HG03280 (cell line): ENCODE measurements around the gene SLC29A1.
A peak's percentile ranks its signal among the peaks of the same experiment; 100 is the strongest.

Experiments used
- ATAC-seq: cut with Tn5 transposase; IDR thresholded peaks from one replicate; pipeline ENCODE4 v1.9.1; 2021; ENCODE audit warnings: mild to moderate bottlenecking, moderate library complexity; ENCODE audit not compliant: unreplicated experiment

SLC29A1 gene

DNA sequence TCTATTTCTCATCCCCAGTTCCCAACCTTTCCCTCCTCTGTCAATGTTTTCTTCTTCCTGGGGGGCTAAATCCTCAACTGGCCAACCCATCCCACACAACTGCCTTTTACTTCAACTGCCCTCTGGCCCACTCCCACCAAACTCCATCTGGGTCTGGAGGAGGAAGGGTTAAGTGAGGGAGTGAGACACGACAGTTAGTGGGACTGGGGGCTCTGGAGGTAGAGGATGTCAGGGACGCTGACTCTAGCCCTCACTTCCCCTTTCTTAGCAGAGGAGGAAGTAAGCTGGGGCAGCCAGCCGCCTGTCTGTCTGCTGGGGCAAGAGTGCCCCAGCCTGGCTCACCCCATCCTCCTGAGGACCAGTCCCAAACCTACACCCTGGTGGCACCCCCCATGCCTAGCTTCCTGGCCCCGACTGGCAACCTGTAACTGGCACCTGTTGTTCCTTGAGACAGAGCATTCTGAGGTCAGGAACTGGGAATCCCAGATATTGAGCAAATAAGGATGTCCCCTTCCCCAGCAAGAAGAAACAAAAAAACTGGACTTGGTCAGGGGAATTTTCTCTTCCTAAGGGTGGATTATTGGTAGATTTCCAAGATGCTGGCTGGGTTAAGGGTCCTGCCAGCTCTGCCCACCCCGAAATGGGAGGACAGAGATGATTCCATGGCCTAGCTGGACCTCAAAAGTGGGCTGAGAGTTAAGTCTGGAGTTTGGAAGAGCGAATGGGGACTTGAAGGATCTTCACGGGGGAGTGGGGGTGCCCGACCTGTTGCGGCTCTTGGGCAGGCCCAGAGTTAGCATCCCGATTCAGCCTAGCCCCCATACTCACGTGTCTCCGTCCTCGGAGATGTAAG is 41.0 kb downstream of the SLC29A1 start:
- peak; percentile 30 for ATAC-seq

DNA sequence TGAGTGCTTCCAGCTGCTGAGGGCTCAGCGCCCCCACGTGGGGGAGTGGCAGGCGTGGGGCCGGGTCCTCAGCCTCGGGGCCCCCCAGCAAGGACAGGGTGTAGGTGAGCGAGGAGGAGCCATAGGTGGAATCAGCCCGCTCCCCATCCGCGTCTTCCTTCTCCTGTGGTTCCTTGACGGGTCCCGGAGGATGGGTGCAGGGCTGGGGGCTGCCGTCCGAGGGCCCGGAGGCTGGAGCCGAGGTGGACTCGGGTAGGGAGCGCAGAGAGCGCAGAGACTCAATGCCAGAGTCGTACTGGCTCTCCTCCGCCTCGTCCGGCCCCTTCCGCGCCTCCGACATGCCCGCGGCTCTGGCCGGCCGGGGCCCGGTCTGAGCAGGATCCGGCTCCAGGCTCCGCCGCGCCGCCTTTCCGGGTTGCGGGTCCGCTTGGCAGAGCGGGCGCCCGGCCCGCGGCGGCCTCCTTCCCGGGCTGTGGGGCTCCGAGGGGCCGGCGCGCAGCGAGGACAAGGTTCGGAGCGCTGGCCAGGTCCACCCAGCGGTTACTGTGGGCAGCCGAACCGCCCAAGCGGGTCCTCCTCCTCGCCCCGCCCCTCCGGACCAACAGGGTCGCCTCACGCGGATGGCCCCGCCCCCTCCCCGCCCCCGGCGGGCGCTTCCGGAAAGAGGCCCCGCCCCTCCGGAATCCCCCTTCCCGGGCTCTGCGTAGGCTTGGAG is 41.8 kb downstream of the SLC29A1 start, which contains the start of gene NFKBIE:
TSS of gene NFKBIE (minus strand) at position 545 of the 715 bp plus-strand sequence. CDS start at position 340, 205 bp downstream.
- peak; percentile 45 for ATAC-seq

DNA sequence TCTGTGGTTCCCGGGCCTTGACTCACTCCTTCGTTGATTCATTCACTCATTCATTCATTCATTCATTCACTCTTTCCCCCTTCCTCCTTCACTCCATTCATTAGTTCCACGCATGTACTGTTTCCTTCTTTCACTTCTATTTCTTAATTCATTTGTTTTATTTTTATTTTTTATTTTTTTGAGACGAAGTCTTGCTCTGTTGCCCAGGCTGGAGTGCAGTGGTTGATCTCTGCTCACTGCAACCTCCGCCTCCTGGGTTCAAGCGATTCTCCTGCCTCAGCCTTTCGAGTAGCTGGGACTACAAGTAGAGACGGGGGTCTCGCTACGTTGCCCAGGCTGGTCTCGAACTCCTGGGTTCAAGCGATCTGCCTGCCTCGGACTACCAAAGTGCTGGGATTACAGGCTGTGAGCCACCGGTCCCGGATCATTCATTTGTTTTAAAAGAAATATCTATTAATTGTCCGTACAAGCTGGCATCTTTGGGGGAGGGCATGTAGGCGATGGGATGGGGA is 42.4 kb downstream of the SLC29A1 start:
- ATAC-seq = no peak

DNA sequence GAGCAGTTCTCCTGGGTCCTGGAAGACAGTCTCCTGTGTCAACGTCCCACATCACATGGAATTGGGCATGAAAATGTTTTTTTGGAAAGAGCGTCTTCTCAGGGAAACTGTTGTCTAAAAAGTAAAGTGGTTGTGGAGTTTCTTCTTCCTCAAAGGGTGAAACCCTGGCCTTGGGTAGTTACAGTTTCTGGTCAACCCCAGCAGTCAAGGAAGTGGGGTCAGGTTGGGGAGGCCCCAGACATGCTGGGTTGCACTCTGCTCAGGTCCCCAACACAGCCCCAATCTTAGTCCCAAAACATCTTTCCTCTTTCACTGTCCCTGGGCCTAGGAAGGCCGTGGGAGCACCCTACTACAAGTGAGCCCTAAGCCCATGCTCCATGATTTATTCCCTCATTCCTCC is 43.0 kb downstream of the SLC29A1 start:
- peak; percentile 35 for ATAC-seq

DNA sequence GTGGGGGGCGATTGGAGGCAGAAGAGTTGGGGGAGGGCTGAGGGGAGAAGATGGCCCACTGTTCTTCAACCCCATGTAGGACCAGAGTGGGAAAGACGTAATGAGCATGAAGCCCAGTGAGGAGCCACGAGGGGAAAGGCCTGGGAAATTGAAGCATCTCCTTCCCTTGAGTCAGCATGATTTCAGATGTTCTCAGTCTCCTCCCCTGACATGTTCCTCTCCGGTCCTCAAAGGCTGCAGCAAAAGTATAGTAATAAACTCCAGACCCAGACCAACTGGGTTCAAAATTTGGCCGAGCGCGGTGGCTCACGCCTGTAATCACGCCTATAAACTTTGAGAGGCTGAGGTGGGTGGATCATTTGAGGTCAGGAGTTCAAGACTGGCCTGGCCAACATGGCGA is 43.9 kb downstream of the SLC29A1 start:
- ATAC-seq = no peak

DNA sequence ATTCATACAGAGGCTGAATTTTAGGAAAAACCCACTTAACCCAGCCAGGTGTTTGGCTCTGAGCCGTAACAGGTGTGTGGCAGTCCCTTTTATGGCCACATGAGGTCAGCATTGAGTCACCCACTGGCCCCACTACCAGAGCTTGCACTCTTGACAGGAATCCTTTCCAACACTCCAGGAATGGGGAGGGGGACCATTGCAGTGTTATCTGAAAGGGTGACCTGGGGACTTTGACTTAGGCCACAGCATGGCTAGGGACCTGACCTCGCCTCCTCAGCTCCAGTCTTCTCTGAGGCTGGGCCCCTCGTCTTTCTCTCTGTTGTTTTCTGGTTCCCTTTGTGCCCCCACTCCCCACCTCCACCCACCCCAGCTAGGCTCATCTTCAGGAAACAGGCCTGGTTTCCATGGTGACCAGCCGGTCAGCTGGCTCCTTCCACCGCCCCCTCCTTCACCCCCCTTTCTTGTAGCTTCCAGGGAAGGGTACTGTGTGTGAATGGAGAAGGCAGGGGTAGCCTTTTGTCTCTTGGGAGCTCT is 44.8 kb downstream of the SLC29A1 start:
- no peak for ATAC-seq

DNA sequence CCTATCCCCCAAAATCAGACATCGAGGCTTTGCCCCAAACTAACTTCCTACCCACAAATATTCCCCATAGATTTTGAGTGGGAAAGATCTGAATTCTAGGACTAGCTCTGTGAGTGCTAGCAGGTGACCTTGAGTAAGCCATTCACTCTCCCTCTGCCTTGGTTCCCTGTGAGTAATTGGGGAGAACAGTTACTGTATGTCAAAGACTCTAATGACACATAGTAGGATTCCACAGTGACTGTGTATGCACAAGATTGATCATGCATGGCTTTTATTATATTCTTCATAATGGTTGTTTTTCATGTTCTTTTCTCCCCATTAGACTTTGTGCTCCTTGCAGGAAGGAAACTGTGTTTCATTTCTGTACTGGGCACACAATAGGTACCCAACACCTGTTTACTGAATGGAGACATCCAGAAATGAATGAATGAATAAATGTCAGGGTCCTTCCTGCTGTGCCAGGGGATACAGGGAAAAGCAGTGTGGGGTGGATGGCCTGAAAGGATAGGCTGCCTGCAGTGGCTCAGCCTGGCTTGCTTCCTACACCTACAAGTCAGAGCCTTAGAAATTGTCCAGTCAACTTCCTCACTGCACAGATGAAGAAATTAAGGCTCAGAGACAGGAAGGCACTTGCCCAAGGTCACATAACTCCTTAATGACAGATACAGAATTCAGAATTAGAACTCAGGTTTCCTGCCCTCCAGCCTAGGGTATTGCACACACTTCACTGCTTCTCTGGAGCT is 46.0 kb downstream of the SLC29A1 start:
- no peak for ATAC-seq

DNA sequence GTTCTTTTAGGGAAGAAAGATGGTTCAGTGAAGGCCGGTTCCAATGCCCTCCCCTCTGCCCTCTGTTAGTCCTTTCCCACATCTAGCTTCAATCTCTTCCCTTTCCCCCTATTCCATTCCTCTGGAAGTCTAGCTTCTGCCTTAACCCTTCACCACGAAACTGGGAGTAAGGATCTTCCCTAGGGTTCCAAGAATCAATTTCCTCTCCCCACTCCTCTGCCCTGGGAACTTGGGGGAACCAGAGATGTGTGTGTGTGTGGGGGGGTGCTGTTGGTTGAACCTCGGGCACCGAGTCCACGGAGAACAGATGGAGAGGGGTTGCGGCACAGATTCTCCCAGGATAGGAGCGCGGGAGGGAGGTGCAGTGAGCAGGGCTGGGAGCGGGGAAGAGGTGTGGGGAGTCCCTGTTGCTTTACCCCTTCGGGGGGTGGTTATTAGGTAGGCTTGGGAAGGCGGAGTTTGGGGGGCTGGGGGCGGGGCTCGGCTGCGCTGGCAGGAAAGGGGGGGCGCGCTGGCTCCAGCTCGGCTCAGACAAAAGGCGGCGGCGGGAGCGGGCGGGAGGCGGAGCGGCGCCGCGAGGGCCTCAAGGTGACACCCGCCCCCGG is 46.6 kb downstream of the SLC29A1 start, which contains the start of gene TMEM151B:
TSS of gene TMEM151B (plus strand) at position 530 of the 605 bp plus-strand sequence. CDS start 293 bp downstream, outside the sequence.
- no peak for ATAC-seq

DNA sequence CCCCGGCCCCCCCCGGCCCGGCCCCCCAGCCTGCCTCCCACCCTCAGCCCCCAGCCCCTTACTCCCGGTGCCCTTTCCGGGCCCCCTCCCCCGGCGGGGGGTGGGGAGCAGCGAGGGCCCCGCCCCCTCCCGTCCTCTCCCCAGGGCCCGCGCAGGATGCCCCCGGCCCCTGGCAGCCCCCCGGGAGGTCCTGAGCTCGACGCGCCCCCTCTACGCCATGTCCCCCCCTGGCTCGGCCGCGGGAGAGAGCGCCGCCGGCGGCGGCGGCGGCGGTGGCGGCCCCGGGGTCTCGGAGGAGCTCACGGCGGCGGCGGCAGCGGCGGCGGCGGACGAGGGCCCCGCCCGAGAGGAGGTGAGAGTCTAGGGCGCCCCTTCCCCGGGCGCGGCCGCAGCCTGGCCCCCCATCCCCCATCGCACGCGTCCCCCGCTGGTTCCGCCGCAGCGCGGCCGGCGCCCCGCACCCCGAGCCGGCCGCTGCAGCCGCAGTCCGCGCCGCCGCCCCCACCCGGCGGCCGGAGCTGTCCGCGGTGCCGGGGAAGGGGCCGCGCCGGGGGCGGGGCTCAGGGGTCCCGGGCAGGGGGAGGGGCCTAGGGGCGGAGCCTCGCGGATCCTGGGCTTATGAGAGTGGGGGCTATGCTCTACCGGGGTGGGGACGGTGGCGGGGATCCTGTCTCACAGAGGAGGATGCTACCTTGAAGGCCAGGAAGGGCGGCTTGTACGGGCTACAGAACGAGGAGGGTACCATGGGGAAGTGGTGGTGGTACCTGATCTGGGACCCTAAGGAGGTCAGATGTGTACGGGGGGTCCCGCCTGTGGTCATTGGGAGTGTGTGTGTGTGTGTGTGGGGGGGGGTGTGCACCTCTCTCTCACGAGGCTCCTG is 47.4 kb downstream of the SLC29A1 start:
- no peak for ATAC-seq

DNA sequence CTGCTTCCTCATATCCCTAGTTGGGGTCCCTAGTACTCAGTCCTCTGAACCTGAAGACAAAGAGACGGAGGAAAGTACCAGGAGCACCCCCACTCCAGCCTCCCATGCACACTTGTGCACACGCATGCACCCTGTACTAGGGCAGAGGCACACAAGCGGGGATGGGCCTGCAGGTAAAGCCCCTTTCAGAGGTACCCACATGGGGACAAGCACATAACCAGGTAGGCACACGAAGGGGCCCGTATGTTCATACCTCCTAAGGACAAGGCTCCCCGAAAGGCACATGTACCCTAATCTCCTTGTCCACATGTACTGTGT is 48.0 kb downstream of the SLC29A1 start:
- ATAC-seq = no peak

DNA sequence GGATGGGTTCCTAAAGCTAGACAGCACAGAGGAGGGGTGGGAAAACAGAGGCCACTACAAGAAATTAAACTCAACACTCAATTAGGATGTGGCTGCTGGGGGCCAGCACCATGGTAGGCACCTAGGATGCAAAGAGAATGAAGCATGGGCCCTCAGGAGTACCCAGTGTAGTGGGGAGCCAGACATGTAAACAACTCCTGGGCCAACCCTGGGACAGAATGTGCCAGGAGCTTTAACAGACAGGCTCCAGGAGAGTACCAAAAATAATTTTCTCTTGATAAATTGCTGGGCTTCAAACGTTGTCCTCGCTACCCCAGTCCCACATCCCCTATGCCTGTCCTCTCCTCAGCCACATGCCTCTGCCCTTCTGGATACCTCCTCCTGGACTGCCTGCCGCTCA is 48.5 kb downstream of the SLC29A1 start:
- ATAC-seq = no peak

DNA sequence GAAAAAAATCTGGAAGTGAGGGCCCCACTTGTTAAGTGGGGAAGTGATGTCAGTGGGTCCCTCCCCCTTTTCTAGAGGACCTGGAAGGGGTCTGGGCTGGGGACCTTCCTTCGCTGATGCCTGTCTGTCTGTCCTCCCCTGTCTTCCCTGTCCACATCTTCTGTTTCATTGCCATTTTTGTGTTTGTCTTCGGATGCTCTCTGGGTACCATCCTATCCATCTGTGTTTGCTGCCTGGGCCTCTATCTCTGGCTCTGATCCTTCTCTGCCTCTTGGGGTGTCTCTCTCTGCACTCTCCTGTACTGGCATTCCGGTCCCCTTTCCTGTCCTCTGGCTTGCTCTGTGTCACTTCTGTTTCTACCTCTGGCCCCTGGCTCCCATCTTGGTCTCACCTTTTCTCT is 49.1 kb downstream of the SLC29A1 start:
- ATAC-seq = no peak

DNA sequence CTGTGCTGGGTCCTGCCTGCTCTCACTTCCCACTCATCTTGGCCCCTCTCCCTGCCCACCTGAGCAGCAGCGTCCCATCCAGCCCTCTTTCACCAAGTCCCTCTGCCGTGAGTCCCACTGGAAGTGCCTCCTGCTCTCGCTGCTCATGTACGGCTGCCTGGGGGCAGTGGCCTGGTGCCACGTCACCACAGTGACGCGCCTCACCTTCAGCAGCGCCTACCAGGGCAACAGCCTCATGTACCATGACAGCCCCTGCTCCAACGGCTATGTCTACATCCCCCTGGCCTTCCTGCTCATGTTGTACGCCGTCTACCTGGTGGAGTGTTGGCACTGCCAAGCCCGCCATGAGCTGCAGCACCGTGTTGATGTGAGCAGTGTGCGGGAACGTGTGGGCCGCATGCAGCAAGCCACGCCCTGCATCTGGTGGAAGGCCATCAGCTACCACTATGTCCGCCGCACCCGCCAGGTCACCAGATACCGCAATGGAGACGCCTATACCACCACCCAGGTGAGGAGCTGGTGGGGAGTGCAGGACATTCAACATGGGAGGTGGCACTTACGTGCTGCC is 49.7 kb downstream of the SLC29A1 start:
- no peak for ATAC-seq

DNA sequence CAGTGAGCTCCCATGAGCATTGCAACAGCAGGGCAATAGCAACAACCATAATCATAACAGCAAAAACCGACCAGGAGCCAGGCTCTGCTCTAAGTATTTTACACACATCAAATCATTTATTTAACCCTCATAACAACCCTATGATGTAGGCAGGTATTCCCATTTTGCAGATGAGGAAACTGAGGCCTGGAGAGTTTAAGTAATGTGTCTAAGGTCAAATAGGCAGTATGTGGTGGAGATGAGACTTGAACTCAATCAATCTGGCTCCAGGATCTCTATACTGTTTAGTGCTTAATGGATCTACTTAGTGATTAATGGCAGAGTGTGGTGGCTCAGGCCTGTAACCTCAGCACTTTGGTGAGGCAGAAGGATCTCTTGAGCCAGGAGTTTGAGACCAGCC is 50.2 kb downstream of the SLC29A1 start:
- no peak for ATAC-seq

DNA sequence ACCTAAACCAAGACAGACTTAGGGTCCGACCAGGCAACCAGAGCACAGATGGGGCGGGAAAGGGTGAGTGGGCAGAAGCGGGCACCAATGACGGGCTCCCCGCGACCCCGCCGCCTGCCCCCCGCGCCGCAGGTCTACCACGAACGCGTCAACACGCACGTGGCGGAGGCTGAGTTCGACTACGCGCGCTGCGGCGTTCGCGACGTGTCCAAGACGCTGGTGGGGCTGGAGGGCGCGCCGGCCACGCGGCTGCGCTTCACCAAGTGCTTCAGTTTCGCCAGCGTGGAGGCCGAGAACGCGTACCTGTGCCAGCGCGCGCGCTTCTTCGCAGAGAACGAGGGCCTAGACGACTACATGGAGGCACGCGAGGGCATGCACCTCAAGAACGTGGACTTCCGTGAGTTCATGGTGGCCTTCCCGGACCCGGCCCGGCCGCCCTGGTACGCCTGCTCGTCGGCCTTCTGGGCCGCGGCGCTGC is 51.9 kb downstream of the SLC29A1 start:
- ATAC-seq = no peak

DNA sequence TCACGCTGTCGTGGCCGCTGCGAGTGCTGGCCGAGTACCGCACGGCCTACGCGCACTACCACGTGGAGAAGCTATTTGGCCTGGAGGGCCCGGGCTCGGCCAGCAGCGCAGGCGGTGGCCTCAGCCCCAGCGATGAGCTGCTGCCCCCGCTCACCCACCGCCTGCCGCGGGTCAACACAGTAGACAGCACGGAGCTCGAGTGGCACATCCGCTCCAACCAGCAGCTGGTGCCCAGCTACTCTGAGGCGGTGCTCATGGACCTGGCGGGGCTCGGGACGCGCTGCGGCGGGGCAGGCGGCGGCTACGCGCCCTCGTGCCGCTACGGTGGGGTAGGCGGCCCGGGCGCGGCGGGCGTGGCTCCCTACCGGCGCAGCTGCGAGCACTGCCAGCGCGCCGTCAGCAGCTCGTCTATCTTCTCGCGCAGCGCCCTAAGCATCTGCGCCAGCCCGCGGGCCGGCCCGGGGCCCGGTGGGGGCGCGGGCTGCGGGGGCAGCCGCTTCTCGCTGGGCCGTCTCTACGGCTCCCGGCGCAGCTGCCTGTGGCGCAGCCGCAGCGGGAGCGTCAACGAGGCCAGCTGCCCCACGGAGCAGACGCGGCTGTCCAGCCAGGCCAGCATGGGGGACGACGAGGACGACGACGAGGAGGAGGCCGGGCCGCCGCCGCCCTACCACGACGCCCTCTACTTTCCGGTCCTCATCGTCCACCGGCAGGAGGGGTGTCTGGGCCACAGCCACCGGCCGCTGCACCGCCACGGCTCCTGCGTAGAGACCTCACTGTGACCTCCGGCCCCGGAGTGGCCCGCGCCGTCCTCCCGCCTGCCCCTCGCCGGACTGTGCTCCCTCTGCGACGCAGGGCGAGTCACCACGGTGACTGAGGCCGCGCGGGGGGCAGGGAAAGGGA is 52.6 kb downstream of the SLC29A1 start:
- no peak for ATAC-seq

DNA sequence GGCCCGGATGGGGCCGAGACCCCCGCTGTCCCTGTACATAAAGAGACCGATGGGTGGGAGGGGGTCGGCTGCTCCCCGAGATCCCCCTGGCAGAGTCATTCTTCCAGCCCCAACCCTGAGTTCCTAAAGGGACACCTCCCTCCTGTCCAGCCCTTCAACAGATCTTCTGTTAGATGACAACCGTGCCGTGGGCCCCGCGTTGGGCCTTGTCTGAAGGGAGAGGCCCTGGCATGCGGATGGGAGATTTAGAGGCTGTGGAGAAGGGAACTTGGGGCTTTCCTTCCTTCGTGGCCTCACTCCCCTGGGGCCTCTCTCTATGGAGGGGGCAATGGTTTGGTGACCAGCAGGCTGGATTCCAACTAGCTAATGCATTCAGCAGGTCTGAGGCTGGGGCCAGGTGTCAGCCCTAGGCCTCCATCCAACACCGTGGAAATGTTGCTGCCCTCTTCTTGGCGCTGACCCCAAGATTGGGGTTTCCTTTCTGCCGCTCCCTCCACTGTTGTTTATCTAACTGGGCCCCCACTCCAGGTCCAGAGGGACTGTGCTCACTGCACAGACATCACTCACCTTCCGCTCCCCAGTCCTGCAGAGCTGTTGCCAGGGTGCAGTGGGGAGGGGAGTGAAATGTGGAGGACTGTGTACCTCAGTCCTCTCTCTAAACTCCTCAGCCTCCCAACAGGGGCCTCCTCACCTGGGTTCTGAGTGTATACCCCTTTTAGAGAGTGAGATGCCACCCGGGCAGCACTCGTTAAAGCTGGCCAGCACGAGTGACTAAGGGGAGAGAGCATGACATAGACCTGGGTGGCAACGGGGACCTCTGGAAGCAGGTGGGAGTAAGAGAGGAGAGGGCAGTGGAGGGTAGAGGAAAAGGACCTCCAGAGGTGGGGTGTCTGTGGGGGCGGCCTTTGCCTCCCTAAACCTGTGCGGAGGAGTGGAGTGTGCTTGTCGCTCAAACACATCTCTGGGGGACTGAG is 53.6 kb downstream of the SLC29A1 start:
- no peak for ATAC-seq
